Lung (tissue), 12 donors: ENCODE results near the gene STEAP2. TPM values are rescaled to one million over a fixed set of nuclear protein-coding genes. Genes with fewer than 3 reads are reported as not detected.
"Not testable (repeated sequence)": the region's sequence is repeated elsewhere in the genome, so short reads cannot be mapped to it uniquely, and the experiment has no call there.

Experiments used
- ATAC-seq: fragments of 200-7000 bp; cut with Tn5 transposase; one replicate; pipeline ENCODE4 v1.9.1; 2020; ENCODE audit warnings: moderate number of reproducible peaks; ENCODE audit not compliant: insufficient read depth, low FRiP score
- DNase-seq, 3 donors: peaks; one replicate each; pipeline ENCODE4 v3.0.0-alpha.2; 2013 to 2017
- H3K27ac ChIP-seq, 2 donors: one replicate each; pipeline ENCODE4 v1.5.1; 2013; ENCODE audit warnings: mild to moderate bottlenecking in 2 of 2, moderate library complexity in 2 of 2, control low read depth in 1 of 2, inconsistent platforms in 1 of 2, low read depth in 1 of 2, low read length in 1 of 2
- H3K27me3 ChIP-seq, 3 donors: one replicate each; pipeline ENCODE4 v1.5.1; 2013; ENCODE audit warnings: low read length in 2 of 3; ENCODE audit not compliant: control insufficient read depth in 3 of 3, insufficient read depth in 3 of 3
- H3K36me3 ChIP-seq, 4 donors: one replicate each; pipeline ENCODE4 v1.5.1; 2013; ENCODE audit warnings: low read length in 4 of 4, mild to moderate bottlenecking in 1 of 4, moderate library complexity in 1 of 4; ENCODE audit not compliant: control insufficient read depth in 4 of 4, insufficient read depth in 4 of 4
- H3K4me1 ChIP-seq, 5 donors: one replicate each; pipeline ENCODE4 v1.5.1; 2013; ENCODE audit warnings: low read length in 5 of 5, mild to moderate bottlenecking in 2 of 5, moderate library complexity in 1 of 5; ENCODE audit not compliant: control insufficient read depth in 5 of 5, insufficient read depth in 5 of 5
- H3K4me3 ChIP-seq: one replicate; pipeline ENCODE4 v1.5.1; 2013; ENCODE audit warnings: mild to moderate bottlenecking, control low read depth, moderate library complexity
- H3K9ac ChIP-seq, 2 donors: one replicate each; pipeline ENCODE4 v1.5.1; 2013; ENCODE audit warnings: low read length in 2 of 2, control low read depth in 1 of 2; ENCODE audit not compliant: insufficient read depth in 1 of 2
- H3K9me3 ChIP-seq, 4 donors: one replicate each; pipeline ENCODE4 v1.5.1; 2013; ENCODE audit warnings: low read length in 3 of 4, mild to moderate bottlenecking in 1 of 4, moderate library complexity in 1 of 4; ENCODE audit not compliant: control insufficient read depth in 4 of 4, insufficient read depth in 3 of 4
- CTCF ChIP-seq: IDR thresholded peaks from 2 replicates; pipeline ENCODE4 v1.5.1; 2012; ENCODE audit warnings: mild to moderate bottlenecking; ENCODE audit errors: control extremely low read depth, extremely low read depth
- WGBS, 2 donors: extraction: QIAGEN DNeasy Blood & Tissue Kit; methylation state at CpG; one replicate each; pipeline ENCODE4 v1.1.7; 2013; 5-methylcytosine and 5-hydroxymethylcytosine counted together
- polyA plus RNA-seq, 2 donors: library from polyadenylated mRNA; stranded (reverse); fragments of 200-250 nt; gene quantifications; one replicate each; pipeline ENCODE4 v1.2.1, GENCODE V29; 2013
- total RNA-seq, 2 donors: library from RNA; depleted of rRNA in 1 of 2; stranded (reverse); fragments of >200 nt in 1 of 2; gene quantifications; one replicate each; pipeline ENCODE4 v1.2.1, GENCODE V29; 2014 to 2021
- donor health status: control.
- donor health status: control.
- donor health status: Bipolar disorder and iron deficiency.
- donor health status: healthy.
- donor health status: DM: yes; HTN: yes; CAD: no.

STEAP2 gene
- total and polyA plus RNA-seq, 4 donors: 5.3 to 16.7 (median 11.2) TPM

- H3K4me3 ChIP-seq: no peak overlapping the region
- TF ChIP-seq CTCF: no peak
- DNase-seq (no peak), ATAC-seq (no peak)
- H3K27ac ChIP-seq: no peak overlapping the region
- H3K9ac ChIP-seq: no peak overlapping the region
- H3K9me3 ChIP-seq: no peaks in the 10 kb centered on the region
- H3K36me3 ChIP-seq: no peaks in the 10 kb centered on the region
- H3K27me3 ChIP-seq: no peaks in the 10 kb centered on the region
- H3K4me1 ChIP-seq: peaks cover 0 to 3% (median 0%) of the 10 kb centered on the region in 5 donors
These were observed 30.9 kb upstream of the STEAP2 start for GRCh38 chr7:90180649-90181048.

GRCh38 chr7:90181485-90181884 is 30.1 kb upstream of the STEAP2 start:
- Histone ChIP-seq H3K4me1 (peaks cover 0 to 3% (median 0%) of the 10 kb centered on the region in 5 donors), H3K36me3 (no peaks in the 10 kb centered on the region), H3K4me3 (no peak overlapping the region), H3K9ac (no peak overlapping the region), H3K27ac (no peak overlapping the region), H3K9me3 (no peaks in the 10 kb centered on the region), H3K27me3 (no peaks in the 10 kb centered on the region)
- no peak for TF ChIP-seq CTCF
- no peak for ATAC-seq
- no peak for DNase-seq

- H3K4me3 ChIP-seq, H3K27me3 ChIP-seq, H3K4me1 ChIP-seq, ATAC-seq, H3K36me3 ChIP-seq, H3K27ac ChIP-seq, H3K9me3 ChIP-seq, H3K9ac ChIP-seq, DNase-seq: not testable (repeated sequence)
- WGBS, 2 donors: 65 to 73% methylated on average over 4 of the region's 4 CpGs
These were observed 25.2 kb upstream of the STEAP2 start for GRCh38 chr7:90186290-90186689.

GRCh38 chr7:90187507-90188050 is 24.0 kb upstream of the STEAP2 start:
- Histone ChIP-seq H3K27ac (no peak overlapping the region), H3K4me1 (no peaks in the 10 kb centered on the region), H3K27me3 (no peaks in the 10 kb centered on the region), H3K4me3 (no peak overlapping the region), H3K36me3 (no peaks in the 10 kb centered on the region), H3K9me3 (peaks cover 0 to 4% (median 0%) of the 10 kb centered on the region in 4 donors), H3K9ac (no peak overlapping the region)
- DNase-seq (no peak), ATAC-seq (no peak)
- no peak for TF ChIP-seq CTCF
